ENCODE results near the gene SLFN13. TPM values are rescaled to one million over a fixed set of nuclear protein-coding genes. Genes with fewer than 3 reads are reported as not detected.

The SLFN13 gene
- total RNA-seq = 1 to 10 TPM; 1.1 to 3.2 (median 1.9) TPM
- under 1 TPM; 0.13 to 0.35 (median 0.27) TPM for polyA plus RNA-seq
- long read RNA-seq, donor 1 = 0 reads
- long read RNA-seq, donor 2 = 0 reads

GRCh38 chr17:35448214-35448898 lies at the start of gene SLFN13:
Gene SLFN13 (minus strand): TSS chr17:35448766. CDS start chr17:35445680, 3,086 bp downstream.
- DNase-seq = peak; percentile 73 to 80
- 5 to 11% (median 10%) methylated on average over 44 of the region's 44 CpGs for WGBS, 3 donors
- no peaks in the 10 kb centered on the region for H3K4me1 ChIP-seq
- ATAC-seq = peak in 3 of 4 donors; percentile 35 to 64 (median 54)
- no peaks in the 10 kb centered on the region for H3K9me3 ChIP-seq
- peak within 1 kb of the TSS; percentile 66 for H3K4me3 ChIP-seq
- intact Hi-C loops (cut with DNase I) = no loop called here
- H3K27ac ChIP-seq = no peak within 1 kb of the TSS
- no peak for TF ChIP-seq CTCF (IDR thresholded peaks at IDR 0.05)
- no peaks in the 10 kb centered on the region for H3K36me3 ChIP-seq (ENCODE audit: insufficient read depth in 1 of 2, low read depth in 1 of 2)
- H3K27me3 ChIP-seq (ENCODE audit: insufficient read depth in 3 of 3, low read length in 2 of 3) = peaks cover 6 to 54% (median 9%) of the 10 kb centered on the region in 3 donors

DNA sequence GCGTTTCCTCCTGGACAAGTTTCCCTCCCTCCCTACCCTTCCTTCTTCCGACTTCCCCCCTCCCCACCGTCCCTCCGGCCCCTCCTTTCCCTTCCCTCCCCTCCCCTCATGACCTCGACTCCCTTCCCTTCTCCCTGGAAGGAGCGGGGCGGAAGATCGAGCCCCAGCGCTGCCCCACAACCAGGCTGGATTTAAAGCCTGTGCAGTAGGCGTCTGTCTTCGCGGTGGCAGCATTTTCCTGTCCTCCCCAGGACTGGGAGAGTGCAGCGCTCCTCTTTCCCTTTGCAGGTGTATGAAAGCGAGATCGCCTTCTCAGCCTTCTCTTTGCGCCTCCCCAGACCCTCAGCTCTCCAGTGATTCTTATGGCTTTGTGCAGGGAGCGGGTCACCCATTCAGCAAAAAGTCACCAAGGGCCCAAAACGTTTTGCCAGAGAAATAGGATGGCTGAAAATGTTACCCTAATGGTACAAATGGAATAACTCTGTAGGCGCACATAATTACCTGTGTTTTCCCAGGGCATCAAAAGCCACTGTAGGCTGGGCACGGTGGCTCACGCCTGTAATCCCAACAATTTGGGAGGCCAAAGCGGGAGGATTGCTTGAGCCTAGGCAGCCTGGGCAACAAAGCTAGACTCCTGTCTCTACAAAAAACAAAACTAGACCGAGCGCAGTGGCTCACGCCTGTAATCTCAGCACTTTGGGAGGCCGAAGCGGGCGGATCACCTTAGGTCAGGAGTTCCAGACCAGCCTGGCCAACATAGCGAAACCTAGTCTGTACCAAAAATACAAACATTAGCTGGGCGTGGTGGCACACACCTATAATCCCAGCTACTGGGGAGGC lies 48.1 kb upstream of the SLFN13 start:
- WGBS, 3 donors = 11 to 22% (median 17%) methylated on average over 28 to 30 of the region's 30 CpGs
- ATAC-seq = no peak
- H3K36me3 ChIP-seq (ENCODE audit: insufficient read depth in 1 of 2, low read depth in 1 of 2) = no peaks in the 10 kb centered on the region
- DNase-seq = no peak
- H3K4me3 ChIP-seq = peak overlapping the region; percentile 11
- H3K9me3 ChIP-seq = no peaks in the 10 kb centered on the region
- H3K27me3 ChIP-seq (ENCODE audit: insufficient read depth in 3 of 3, low read length in 2 of 3) = peaks cover 4 to 88% (median 31%) of the 10 kb centered on the region in 3 donors
- H3K4me1 ChIP-seq = no peaks in the 10 kb centered on the region
- intact Hi-C loops (cut with DNase I) = no loop called here
- H3K27ac ChIP-seq = no peak overlapping the region
- TF ChIP-seq CTCF (IDR thresholded peaks at IDR 0.05) = no peak

GRCh38 chr17:35493040-35493439 lies 44.5 kb upstream of the SLFN13 start:
- no peak for DNase-seq
- 10 to 13% (median 12%) methylated on average over 2 of the region's 2 CpGs for WGBS, 3 donors
- Histone ChIP-seq H3K27me3 (ENCODE audit: insufficient read depth in 3 of 3, low read length in 2 of 3) (peaks cover 0 to 95% (median 38%) of the 10 kb centered on the region in 3 donors), H3K36me3 (ENCODE audit: insufficient read depth in 1 of 2, low read depth in 1 of 2) (no peaks in the 10 kb centered on the region), H3K4me3 (no peak overlapping the region), H3K4me1 (no peaks in the 10 kb centered on the region), H3K27ac (no peak overlapping the region), H3K9me3 (no peaks in the 10 kb centered on the region)
- no peak for ATAC-seq
- no peak for TF ChIP-seq CTCF (IDR thresholded peaks at IDR 0.05)
- intact Hi-C loops (cut with DNase I) = no loop called here

DNA sequence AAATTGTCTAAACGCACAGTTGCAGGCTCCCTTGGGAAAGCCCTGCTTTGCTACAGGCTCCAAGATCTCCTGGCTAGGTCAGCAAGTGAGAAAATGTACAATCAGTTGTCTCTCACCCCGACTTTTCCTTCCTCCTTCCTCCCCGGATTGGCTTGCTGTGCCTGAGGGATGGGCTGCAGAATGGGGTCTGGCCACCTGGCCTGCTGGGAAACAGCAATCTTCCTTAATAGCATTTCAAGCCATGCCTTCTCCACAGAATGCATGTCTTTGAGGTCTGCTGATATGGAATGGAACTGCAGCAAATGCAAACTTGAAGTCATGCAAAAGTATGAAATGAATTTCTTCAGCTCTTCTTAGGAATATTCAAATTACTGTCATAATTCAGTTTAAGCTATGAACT lies 42.9 kb upstream of the SLFN13 start:
- H3K27ac ChIP-seq = no peak overlapping the region
- H3K4me3 ChIP-seq = no peak overlapping the region
- H3K27me3 ChIP-seq (ENCODE audit: insufficient read depth in 3 of 3, low read length in 2 of 3) = peaks cover 0 to 95% (median 31%) of the 10 kb centered on the region in 3 donors
- TF ChIP-seq CTCF (IDR thresholded peaks at IDR 0.05) = no peak
- DNase-seq (no peak), ATAC-seq (no peak)
- H3K4me1 ChIP-seq = no peaks in the 10 kb centered on the region
- intact Hi-C loops (cut with DNase I) = no loop called here
- H3K9me3 ChIP-seq = no peaks in the 10 kb centered on the region
- 6 to 13% (median 11%) methylated on average over 3 of the region's 3 CpGs for WGBS, 3 donors
- no peaks in the 10 kb centered on the region for H3K36me3 ChIP-seq (ENCODE audit: insufficient read depth in 1 of 2, low read depth in 1 of 2)

All from psoas muscle (tissue), 8 donors.